HG03342 (cell line): Measurements from ENCODE around the gene TACR1.
A peak's percentile ranks its signal among the peaks of the same experiment; 100 is the strongest.
"Not testable (repeated sequence)": the region's sequence is repeated elsewhere in the genome, so short reads cannot be mapped to it uniquely, and the experiment has no call there.

ENCODE experiments used
- ATAC-seq: cut with Tn5 transposase; IDR thresholded peaks from one replicate; pipeline ENCODE4 v1.9.1; 2021; ENCODE audit warnings: mild to moderate bottlenecking, moderate library complexity; ENCODE audit not compliant: unreplicated experiment

TACR1 gene

GRCh38 chr2:75094405-75094804 is 104.9 kb downstream of the TACR1 start:
- ATAC-seq = no peak

GRCh38 chr2:75090770-75091515 is 108.4 kb downstream of the TACR1 start:
- no peak for ATAC-seq

- no peak for ATAC-seq
These were observed 109.8 kb downstream of the TACR1 start for GRCh38 chr2:75089471-75089870.

GRCh38 chr2:75088791-75089190 is 110.5 kb downstream of the TACR1 start:
- no peak for ATAC-seq

GRCh38 chr2:75087736-75088135 is 111.6 kb downstream of the TACR1 start:
- no peak for ATAC-seq

- ATAC-seq = no peak
These were observed 119.7 kb downstream of the TACR1 start for GRCh38 chr2:75079575-75079974.

GRCh38 chr2:75077909-75078308 is 121.4 kb downstream of the TACR1 start:
- no peak for ATAC-seq

GRCh38 chr2:75076088-75076487 is 123.2 kb downstream of the TACR1 start:
- ATAC-seq = no peak

GRCh38 chr2:75074708-75075107 is 124.6 kb downstream of the TACR1 start:
- no peak for ATAC-seq

- ATAC-seq = no peak
These were observed 125.1 kb downstream of the TACR1 start for GRCh38 chr2:75074228-75074627.

GRCh38 chr2:75071766-75072165 is 127.6 kb downstream of the TACR1 start:
- no peak for ATAC-seq

- no peak for ATAC-seq
These were observed 130.8 kb downstream of the TACR1 start for GRCh38 chr2:75068546-75068945.

GRCh38 chr2:75067506-75067905 is 131.8 kb downstream of the TACR1 start:
- ATAC-seq = no peak

GRCh38 chr2:75066121-75066902 is 133.0 kb downstream of the TACR1 start:
- no peak for ATAC-seq

GRCh38 chr2:75065402-75066008 is 133.8 kb downstream of the TACR1 start:
- ATAC-seq = no peak

GRCh38 chr2:75064691-75065396 is 134.5 kb downstream of the TACR1 start:
- peak; percentile 77 for ATAC-seq

- no peak for ATAC-seq
These were observed 135.4 kb downstream of the TACR1 start for GRCh38 chr2:75063906-75064305.

GRCh38 chr2:75058427-75058826 is 140.9 kb downstream of the TACR1 start:
- ATAC-seq = no peak

- ATAC-seq = not testable (repeated sequence)
These were observed 142.2 kb downstream of the TACR1 start for GRCh38 chr2:75057150-75057549.

GRCh38 chr2:75055820-75056675 is 143.3 kb downstream of the TACR1 start:
- peak; percentile 64 for ATAC-seq
